ENCODE results near the gene RFC1.
"Not testable (repeated sequence)": the region's sequence is repeated elsewhere in the genome, so short reads cannot be mapped to it uniquely, and the experiment has no call there.

RFC1 gene

DNA sequence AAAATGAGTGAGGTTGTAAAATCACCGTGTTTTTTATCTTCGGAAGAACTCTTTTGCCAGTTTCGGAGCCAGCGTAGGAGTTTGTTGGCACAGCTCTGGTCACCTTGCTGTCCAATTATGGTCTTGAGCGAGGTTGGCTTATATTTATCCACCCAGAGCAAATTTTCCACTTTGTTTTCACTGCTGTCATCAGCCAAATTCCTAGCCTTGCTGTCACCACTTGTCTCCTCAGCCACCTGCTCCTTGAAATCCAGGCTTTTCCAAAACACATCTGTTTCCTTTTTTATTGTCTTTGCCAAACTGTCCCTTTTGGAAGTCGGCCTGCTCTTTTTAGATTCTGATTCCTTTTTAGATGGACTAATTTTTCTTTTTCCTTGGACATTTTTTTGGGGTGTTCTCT, 57.6 kb downstream of the RFC1 start:
- in situ Hi-C loops (cut with MboI; ENCODE audit: low sequenced_read_pairs), result no loop called here

GRCh38 chr4:39305912-39306677, 60.1 kb downstream of the RFC1 start:
- in situ Hi-C loops (cut with MboI; ENCODE audit: low sequenced_read_pairs), result no loop called here

DNA sequence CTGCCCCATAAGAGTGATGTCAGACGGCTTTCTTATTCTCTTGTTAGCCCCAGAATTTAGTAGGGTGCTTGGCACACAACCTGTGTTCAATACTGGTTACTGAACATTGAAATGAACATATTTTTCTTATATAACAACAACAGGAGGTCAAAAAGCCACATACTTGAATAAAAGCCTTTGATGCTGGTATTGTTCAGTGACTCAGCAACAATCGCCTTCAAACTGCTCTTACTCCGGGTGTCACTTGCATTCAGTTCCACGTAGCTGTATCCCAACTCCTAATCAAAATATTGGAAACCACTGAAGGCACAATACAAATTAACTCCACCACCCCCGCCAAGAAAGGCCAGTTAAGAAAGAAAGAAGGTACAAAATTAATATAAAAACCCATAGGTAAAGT, 61.5 kb downstream of the RFC1 start:
- in situ Hi-C loops (cut with MboI; ENCODE audit: low sequenced_read_pairs), result no loop called here

GRCh38 chr4:39303871-39304270, 62.3 kb downstream of the RFC1 start:
- in situ Hi-C loops (cut with MboI; ENCODE audit: low sequenced_read_pairs), result no loop called here

DNA sequence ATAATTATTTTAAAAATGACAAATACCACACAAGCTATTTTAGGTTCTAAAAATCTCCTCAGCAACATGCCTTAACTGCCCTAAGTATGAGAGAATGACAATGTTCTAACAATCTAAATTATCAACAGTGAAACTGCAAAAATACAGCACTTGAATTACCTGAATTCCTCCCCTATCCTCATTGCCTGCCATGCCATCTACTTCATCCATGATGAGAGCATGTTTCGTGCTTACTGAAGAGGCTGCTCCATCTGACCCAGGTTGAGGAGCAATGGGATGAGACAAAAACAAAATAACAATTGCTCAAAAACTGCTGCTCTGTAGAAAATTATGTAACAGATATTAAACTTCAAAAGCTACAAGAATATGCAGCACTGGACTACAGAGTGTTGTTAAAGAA, 63.3 kb downstream of the RFC1 start:
- in situ Hi-C loops (cut with MboI; ENCODE audit: low sequenced_read_pairs), result no loop called here

DNA sequence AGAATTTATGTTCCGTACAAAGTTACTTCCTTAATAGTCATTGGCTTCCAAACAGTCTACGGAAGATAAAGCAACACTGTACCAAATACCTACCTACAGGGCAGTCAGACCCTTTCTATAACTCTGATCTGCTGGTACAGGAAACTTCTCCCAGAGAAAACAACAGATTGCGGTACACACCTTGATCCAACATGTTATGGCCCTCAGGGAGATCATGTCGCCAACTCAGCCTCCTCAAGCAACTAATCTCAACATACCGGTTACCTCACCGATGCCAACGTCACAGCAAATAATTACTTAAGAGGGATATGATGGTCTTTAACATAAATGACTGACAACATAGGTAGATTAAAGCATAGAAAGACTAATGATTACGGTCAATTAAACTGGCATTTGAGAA, 70.4 kb downstream of the RFC1 start:
- in situ Hi-C loops (cut with MboI; ENCODE audit: low sequenced_read_pairs), result no loop called here

GRCh38 chr4:39292433-39292832, 73.7 kb downstream of the RFC1 start:
- in situ Hi-C loops (cut with MboI; ENCODE audit: low sequenced_read_pairs), result not testable (repeated sequence)

DNA sequence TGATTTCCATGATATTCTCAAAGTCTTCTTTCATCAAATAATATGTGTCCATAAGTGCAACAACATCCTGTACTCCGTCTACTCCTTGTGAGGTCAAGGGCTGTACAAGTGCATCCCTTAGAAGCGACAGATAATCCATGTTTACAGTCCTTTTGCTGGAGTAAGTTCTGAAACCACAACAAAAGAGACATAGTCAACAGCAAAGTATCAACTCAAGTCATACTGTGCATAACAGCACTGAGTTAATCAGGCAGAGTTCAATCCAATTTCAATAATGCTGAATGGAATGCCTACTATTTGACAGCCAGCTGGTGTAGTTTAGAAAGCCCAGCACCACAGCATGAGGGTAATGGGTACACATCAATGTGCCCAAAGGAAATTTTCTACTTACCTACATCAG, 74.5 kb downstream of the RFC1 start:
- in situ Hi-C loops (cut with MboI; ENCODE audit: low sequenced_read_pairs), result no loop called here

DNA sequence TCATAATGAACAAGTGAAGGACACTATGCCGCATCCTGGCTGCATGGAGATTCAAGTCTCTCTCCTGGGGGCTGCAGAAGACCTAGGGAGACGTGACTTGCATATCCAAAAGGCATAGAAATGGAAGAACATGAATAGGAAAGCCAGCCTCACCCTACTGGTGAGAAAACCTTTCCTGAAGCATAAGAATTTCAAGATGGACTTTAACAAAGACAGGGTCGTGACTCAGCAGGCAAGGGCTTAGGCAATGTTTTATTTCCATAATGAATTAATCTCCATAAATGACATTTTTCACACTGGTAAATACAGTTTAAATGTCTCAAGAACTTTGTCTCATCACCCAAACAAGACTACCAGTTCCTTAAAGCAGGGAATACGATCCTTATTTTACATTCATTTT, 78.9 kb downstream of the RFC1 start:
- in situ Hi-C loops (cut with MboI; ENCODE audit: low sequenced_read_pairs), result no loop called here

GRCh38 chr4:39286263-39286662, 79.9 kb downstream of the RFC1 start:
- in situ Hi-C loops (cut with MboI; ENCODE audit: low sequenced_read_pairs), result no loop called here

GRCh38 chr4:39285853-39286252, 80.3 kb downstream of the RFC1 start:
- in situ Hi-C loops (cut with MboI; ENCODE audit: low sequenced_read_pairs), result no loop called here

DNA sequence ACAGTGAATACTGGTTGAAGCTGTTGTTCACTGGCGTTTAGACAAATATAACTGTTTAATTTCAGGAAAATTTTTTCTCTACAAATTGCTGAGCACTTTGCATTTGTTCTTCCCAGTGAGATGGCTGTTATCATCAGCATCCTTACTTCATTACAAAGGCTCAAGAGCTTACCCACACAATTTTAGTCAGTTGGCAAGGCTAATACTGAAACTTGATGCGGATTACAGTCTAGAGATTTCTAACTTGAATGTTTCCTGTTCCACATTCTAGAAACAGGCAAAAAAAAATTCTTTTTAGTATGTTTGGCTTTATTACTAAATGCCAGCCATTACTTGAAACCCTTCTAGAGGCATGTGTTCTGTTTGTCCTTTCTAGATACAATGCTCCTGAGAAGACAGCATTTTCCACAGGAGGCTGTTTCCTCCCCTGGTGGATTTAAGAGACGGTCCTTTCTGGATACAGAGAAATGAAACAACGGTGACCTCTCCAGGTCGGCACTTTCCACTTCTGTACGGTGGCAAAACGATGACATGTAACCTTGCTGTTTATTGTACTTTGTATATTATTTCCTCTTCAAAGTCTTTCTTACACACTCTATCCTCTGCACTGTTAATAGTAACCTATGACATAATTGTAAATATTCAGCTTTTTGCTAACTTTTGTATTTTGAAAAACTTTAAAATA, 80.9 kb downstream of the RFC1 start:
- in situ Hi-C loops (cut with MboI; ENCODE audit: low sequenced_read_pairs), result no loop called here

DNA sequence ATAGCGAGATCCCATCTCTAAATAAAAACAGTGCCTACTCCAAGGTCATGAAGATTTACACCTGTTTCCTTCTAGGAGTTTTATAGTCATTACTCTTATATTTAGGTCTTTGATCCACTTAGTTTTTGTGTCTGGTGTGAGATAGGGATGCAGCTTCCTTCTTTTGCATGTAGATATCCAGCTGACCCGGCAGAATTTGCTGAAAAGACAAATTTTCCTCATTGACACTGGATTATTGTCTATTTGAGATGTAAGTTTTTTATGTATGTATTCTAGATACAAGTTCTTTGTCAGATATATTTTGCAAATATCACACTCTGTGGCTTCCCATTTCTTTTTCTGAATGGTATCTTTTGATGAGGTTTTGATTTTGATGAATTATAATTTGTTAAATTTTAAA, 85.4 kb downstream of the RFC1 start:
- in situ Hi-C loops (cut with MboI; ENCODE audit: low sequenced_read_pairs), result no loop called here

GRCh38 chr4:39279416-39279815, 86.7 kb downstream of the RFC1 start:
- in situ Hi-C loops (cut with MboI; ENCODE audit: low sequenced_read_pairs), result no loop called here

DNA sequence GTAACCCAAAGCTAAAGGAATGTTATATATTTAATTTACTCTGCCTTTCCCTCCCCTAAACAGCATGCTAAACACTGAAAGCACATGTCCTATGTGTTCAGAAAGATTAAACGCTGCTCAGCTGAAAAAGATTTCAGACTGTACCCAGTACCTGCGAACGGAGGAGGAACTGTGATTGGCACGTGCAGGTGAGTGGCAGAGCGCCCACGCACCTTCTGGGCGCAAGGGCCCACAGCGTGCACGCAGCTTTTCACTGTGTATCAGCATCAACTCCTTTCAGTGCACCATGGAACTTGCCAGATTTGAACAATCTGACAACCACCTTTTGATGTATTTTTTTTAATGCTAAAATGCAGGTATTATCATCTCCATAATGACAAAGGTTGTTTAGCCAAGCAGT, 87.7 kb downstream of the RFC1 start:
- in situ Hi-C loops (cut with MboI; ENCODE audit: low sequenced_read_pairs), result no loop called here

GRCh38 chr4:39277661-39278060, 88.5 kb downstream of the RFC1 start:
- in situ Hi-C loops (cut with MboI; ENCODE audit: low sequenced_read_pairs), result not testable (repeated sequence)

DNA sequence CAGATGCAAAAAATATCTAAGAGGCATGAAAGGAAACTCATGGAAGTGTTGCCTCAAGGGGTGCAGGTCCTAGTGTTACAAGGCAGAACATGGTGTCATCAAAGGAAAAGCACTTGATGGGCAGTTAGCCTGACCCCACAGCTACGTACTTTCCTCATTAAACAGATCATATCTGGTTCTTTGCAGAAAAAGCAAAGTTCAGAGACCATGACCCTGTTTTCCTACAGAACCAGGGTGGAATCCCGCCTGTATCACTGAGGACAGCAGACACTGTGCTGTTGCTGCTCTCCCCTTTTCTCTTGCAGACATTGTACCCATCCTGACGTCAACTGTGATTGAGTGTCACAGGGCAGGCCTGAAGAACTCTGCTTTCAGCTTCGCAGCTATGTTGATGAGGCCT, 91.7 kb downstream of the RFC1 start:
- in situ Hi-C loops (cut with MboI; ENCODE audit: low sequenced_read_pairs), result no loop called here

GRCh38 chr4:39263895-39264294, 102.3 kb downstream of the RFC1 start:
- in situ Hi-C loops (cut with MboI; ENCODE audit: low sequenced_read_pairs), result no loop called here

DNA sequence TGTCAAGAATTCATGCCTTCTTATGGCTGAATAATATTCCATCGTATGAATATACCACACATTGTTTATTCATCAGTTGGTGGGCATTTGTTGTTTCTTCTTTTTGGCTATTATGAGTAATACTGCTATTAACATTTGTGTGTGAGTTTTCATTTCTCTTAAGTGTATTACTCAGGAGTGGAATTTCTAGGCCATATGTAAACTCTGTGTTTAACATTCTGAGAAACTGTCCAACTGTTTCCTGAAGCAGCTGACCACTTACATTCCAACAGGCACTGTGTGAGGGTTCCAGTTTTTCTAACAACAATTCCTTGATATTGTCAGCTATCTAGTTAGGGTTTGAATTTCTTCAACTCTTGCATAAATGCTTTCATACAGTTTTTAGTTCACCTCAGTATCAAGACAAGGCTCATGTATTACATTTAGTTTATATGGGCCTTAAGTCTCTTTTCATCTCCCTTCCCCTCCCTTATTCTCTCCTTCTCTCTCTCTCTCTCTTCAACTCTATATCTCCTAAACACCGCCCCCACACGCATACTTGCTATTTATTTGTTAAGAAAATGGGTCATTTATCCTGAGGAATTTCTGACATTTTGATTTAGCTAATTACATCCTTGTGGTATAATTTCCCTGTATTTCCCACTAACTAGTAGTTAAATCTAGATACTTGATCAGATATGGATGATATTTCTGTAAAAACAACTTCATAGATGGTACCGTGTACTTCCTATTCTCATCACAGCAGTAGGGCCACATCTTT, 106.4 kb downstream of the RFC1 start:
- in situ Hi-C loops (cut with MboI; ENCODE audit: low sequenced_read_pairs), result no loop called here

GRCh38 chr4:39256436-39256835, 109.7 kb downstream of the RFC1 start:
- in situ Hi-C loops (cut with MboI; ENCODE audit: low sequenced_read_pairs), result no loop called here

GRCh38 chr4:39255871-39256270, 110.3 kb downstream of the RFC1 start:
- in situ Hi-C loops (cut with MboI; ENCODE audit: low sequenced_read_pairs), result no loop called here

- in situ Hi-C loops (cut with MboI; ENCODE audit: low sequenced_read_pairs), result no loop called here
These were observed 110.9 kb downstream of the RFC1 start for GRCh38 chr4:39255266-39255665.
